IMR-90 (cell line): ENCODE results near the gene RPLP1. TPM values are rescaled to one million over a fixed set of nuclear protein-coding genes. Genes with fewer than 3 reads are reported as not detected.

ENCODE experiments used
- ATAC-seq: fragments of 200-7000 bp; cut with Tn5 transposase; 2 replicates; pipeline ENCODE4 v1.9.1; 2020; ENCODE audit warnings: low read depth, mild to moderate bottlenecking, moderate library complexity
- BruUV-seq: library from RNA; stranded (reverse); fragments of 400-500 nt; replicated peaks from 2 replicates; lab custom pipeline; 2021; lab: Mats Ljungman, UMichigan
- CTCF ChIA-PET: fragments of 300-600 bp; formaldehyde crosslinking; extraction: SDS; loops from one replicate; lab custom pipeline; 2021; ENCODE audit warnings: antibody characterized with exemption; lab: Yijun Ruan, JAX
- POLR2A ChIA-PET: fragments of 300-600 bp; sonication (Branson Sonifier 250); formaldehyde crosslinking; loops from one replicate; lab custom pipeline; 2022; ENCODE audit warnings: antibody characterized with exemption; ENCODE audit not compliant: unreplicated experiment; lab: Charles Lee
- DNase-seq: peaks from one replicate; pipeline ENCODE4 v3.0.0; 2013
- H2AFZ ChIP-seq: replicated peaks from 2 replicates; pipeline ENCODE3; 2013; ENCODE audit warnings: low read length, mild to moderate bottlenecking; ENCODE audit not compliant: poor library complexity
- H2AK5ac ChIP-seq: 2 replicates; pipeline ENCODE4 v1.6.1; 2013; ENCODE audit warnings: low read depth, low read length, inconsistent platforms
- H2AK9ac ChIP-seq: replicated peaks from 2 replicates; pipeline ENCODE3; 2013; ENCODE audit warnings: mild to moderate bottlenecking, low read depth, low read length, moderate library complexity; ENCODE audit not compliant: poor library complexity
- H2BK120ac ChIP-seq: 2 replicates; pipeline ENCODE4 v1.6.1; 2013; ENCODE audit warnings: low read depth, low read length, inconsistent platforms
- H2BK15ac ChIP-seq: 3 replicates; pipeline ENCODE4 v1.6.1; 2013; ENCODE audit warnings: low read depth, low read length, inconsistent platforms
- H2BK20ac ChIP-seq: 2 replicates; pipeline ENCODE4 v1.6.1; 2013; ENCODE audit warnings: low read depth, mild to moderate bottlenecking, inconsistent platforms, low read length, moderate library complexity
- H2BK5ac ChIP-seq: 2 replicates; pipeline ENCODE4 v1.6.1; 2013; ENCODE audit warnings: mild to moderate bottlenecking, low read depth, low read length, inconsistent platforms; ENCODE audit not compliant: poor library complexity, severe bottlenecking
- H3K14ac ChIP-seq: replicated peaks from 2 replicates; pipeline ENCODE4 v1.6.1; 2013; ENCODE audit warnings: low read depth, low read length, inconsistent platforms
- H3K18ac ChIP-seq: 2 replicates; pipeline ENCODE4 v1.6.1; 2013; ENCODE audit warnings: low read depth, low read length, control low read depth
- H3K23ac ChIP-seq: 2 replicates; pipeline ENCODE4 v1.6.1; 2013; ENCODE audit warnings: low read depth, low read length, inconsistent platforms
- H3K27ac ChIP-seq: 2 replicates; pipeline ENCODE4 v1.5.1; 2013; ENCODE audit warnings: mild to moderate bottlenecking, control low read depth, low read length; ENCODE audit not compliant: insufficient read depth
- H3K27me3 ChIP-seq: 2 replicates; pipeline ENCODE4 v1.6.1; 2013; ENCODE audit warnings: low read length; ENCODE audit not compliant: control insufficient read depth, insufficient read depth
- H3K36me3 ChIP-seq: 2 replicates; pipeline ENCODE4 v1.6.1; 2013; ENCODE audit warnings: low read length, mixed read lengths; ENCODE audit not compliant: control insufficient read depth, insufficient read depth
- H3K4ac ChIP-seq: 2 replicates; pipeline ENCODE4 v1.6.1; 2013; ENCODE audit warnings: low read depth, low read length, inconsistent platforms
- H3K4me1 ChIP-seq: 2 replicates; pipeline ENCODE4 v1.6.1; 2013; ENCODE audit warnings: low read length, mixed read lengths; ENCODE audit not compliant: control insufficient read depth, insufficient read depth
- H3K4me2 ChIP-seq: 2 replicates; pipeline ENCODE4 v1.6.1; 2013; ENCODE audit warnings: low read depth, mild to moderate bottlenecking, control low read depth, low read length, moderate library complexity
- H3K4me3 ChIP-seq: 2 replicates; pipeline ENCODE4 v1.5.1; 2013; ENCODE audit warnings: low read depth, mild to moderate bottlenecking, control low read depth, low read length, moderate library complexity; ENCODE audit not compliant: insufficient read depth
- H3K56ac ChIP-seq: 2 replicates; pipeline ENCODE4 v1.6.1; 2013; ENCODE audit warnings: low read length, inconsistent platforms; ENCODE audit not compliant: insufficient read depth; ENCODE audit errors: extremely low read depth
- H3K79me1 ChIP-seq, 2 experiments: 2 replicates each; pipeline ENCODE4 v1.6.1; 2013; ENCODE audit warnings: low read length in 2 of 2, inconsistent platforms in 1 of 2, low read depth in 1 of 2
- H3K9ac ChIP-seq: 2 replicates; pipeline ENCODE4 v1.6.1; 2013; ENCODE audit warnings: low read depth, low read length, control low read depth
- H3K9me1 ChIP-seq: 2 replicates; pipeline ENCODE4 v1.6.1; 2013; ENCODE audit warnings: low read length, inconsistent platforms; ENCODE audit not compliant: insufficient read depth
- H3K9me3 ChIP-seq: 2 replicates; pipeline ENCODE4 v1.6.1; 2013; ENCODE audit warnings: low read length; ENCODE audit not compliant: control insufficient read depth, insufficient read depth
- H4K20me1 ChIP-seq: 2 replicates; pipeline ENCODE4 v1.6.1; 2013; ENCODE audit warnings: low read length, inconsistent platforms; ENCODE audit not compliant: insufficient read depth
- H4K5ac ChIP-seq: 2 replicates; pipeline ENCODE4 v1.6.1; 2013; ENCODE audit warnings: mild to moderate bottlenecking, low read depth, low read length, control low read depth
- H4K8ac ChIP-seq, 2 experiments: 2 replicates each; pipeline ENCODE4 v1.6.1; 2013; ENCODE audit warnings: low read depth in 2 of 2, low read length in 2 of 2, control low read depth in 1 of 2, inconsistent platforms in 1 of 2
- H4K91ac ChIP-seq: 2 replicates; pipeline ENCODE4 v1.6.1; 2013; ENCODE audit warnings: low read depth, low read length, inconsistent platforms; ENCODE audit not compliant: insufficient read depth
- CEBPB ChIP-seq: IDR thresholded peaks from 2 replicates; pipeline ENCODE4 v1.6.1; 2012; ENCODE audit warnings: low read depth, low read length, improper control_type of control experiment
- FOS ChIP-seq: fragments of 150-350 bp; IDR thresholded peaks from 2 replicates; pipeline ENCODE4 v1.6.1; 2016; ENCODE audit warnings: low read depth, low read length
- WGBS, 2 experiments: methylation state at CpG; one replicate each; pipeline versions ENCODE4 v1.1.5 to v1.1.7; 2013; ENCODE audit warnings: missing lambda C conversion rate in 2 of 2; ENCODE audit not compliant: insufficient read length in 1 of 2; ENCODE audit errors: extremely low coverage in 2 of 2; 5-methylcytosine and 5-hydroxymethylcytosine counted together
- dilution Hi-C: fragments of 300-500 bp; cut with HindIII; formaldehyde crosslinking; loops from one replicate; pipeline ENCODE4 v1.14.3; 2018; ENCODE audit warnings: low sequenced_read_pairs; ENCODE audit not compliant: unreplicated experiment
- in situ Hi-C: fragments of 300-500 bp; cut with MboI; formaldehyde crosslinking; loops from 3 replicates; pipeline ENCODE4 v1.14.3; 2019; ENCODE audit warnings: low sequenced_read_pairs, inconsistent platforms, mixed read lengths
- intact Hi-C: fragments of 100-400 bp; cut with micrococcal nuclease; formaldehyde crosslinking; loops from 2 replicates; pipeline ENCODE4 v1.10.0; 2022
- polyA plus RNA-seq, 3 experiments: library from polyadenylated mRNA; depleted of rRNA; stranded (reverse); fragments of >200 nt; gene quantifications; 2 replicates each; pipeline ENCODE4 v1.2.3, GENCODE V29; 2012; ENCODE audit warnings: low replicate concordance in 1 of 3
- total RNA-seq: library from RNA; depleted of rRNA; stranded (reverse); fragments of >200 nt; gene quantifications from 2 replicates; pipeline ENCODE4 v1.2.3, GENCODE V29; 2012

The RPLP1 gene
- total and polyA plus RNA-seq, 2 of the 4 experiments (the other 2 are of a cell fraction): 97.0 to 1,440 TPM

DNA sequence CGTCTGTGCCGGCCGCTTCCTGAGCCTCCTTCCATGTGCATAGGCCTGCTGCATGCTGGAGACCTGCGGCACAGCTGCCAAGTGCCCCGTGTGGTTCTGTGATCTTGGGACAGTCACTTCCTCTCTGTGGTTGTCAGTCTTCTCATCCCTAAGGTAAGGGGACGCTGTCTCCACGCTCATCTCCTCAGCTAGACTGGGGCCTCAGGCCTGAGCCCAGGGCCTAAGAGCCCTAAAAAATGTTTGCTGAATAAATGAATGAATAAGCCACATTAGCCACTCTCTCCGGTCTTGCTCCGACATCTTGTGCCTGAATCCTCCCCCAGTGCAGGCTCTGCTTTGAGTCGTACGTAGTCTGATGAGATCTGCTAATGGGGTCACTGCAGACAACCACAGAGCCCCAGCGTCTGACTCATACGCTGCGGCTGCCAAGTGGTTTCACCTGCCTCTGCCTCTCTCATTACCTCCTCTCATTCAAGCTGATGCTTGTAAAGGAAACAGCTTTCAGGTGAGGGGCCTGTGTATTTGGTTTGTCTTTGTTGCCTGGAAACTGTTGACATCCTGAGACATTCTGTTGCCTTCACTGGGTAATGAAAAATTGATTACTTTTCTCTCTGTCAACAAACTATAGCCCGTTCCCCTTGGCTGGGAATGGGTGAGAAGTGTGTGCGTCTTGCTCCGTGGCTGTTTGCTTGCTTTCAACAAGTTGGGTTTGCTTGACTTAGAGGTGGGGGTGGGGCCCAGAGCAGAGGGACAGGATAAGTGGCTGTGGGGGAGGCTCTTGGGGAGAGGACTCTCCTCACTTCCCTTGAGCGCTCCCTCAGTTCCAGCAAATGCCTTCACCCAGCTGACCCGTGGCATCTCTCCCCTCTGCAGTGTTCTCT lies 15.9 kb downstream of the RPLP1 start:
- ChIA-PET CTCF (no interaction called here), POLR2A (no interaction called here)
- dilution Hi-C loops: no loop called here
- no peak overlapping the region for H2AK5ac ChIP-seq
- no TSS peak for BruUV-seq
- no peak overlapping the region for H4K5ac ChIP-seq
- WGBS, 2 experiments: 74% methylated on average over 4 of the region's 19 CpGs; no CpG with 5 or more reads in 1 of the 2 experiments
- no peak overlapping the region for H3K14ac ChIP-seq
- H3K4me3 ChIP-seq: no peak overlapping the region
- H2BK20ac ChIP-seq: no peak overlapping the region
- no peak overlapping the region for H2BK5ac ChIP-seq
- H3K23ac ChIP-seq: no peak overlapping the region
- H4K91ac ChIP-seq: no peak overlapping the region
- no peak overlapping the region for H4K8ac ChIP-seq
- H3K79me1 ChIP-seq: no peaks in the 10 kb centered on the region
- H2BK120ac ChIP-seq: no peak overlapping the region
- H3K9me1 ChIP-seq: peaks cover 5% of the 10 kb centered on the region
- H2AK9ac ChIP-seq: no peak overlapping the region
- H3K27me3 ChIP-seq: peaks cover 2% of the 10 kb centered on the region; the same call in 1 of the 2 replicates
- H3K36me3 ChIP-seq: no peaks in the 10 kb centered on the region
- H3K4me2 ChIP-seq: no peak overlapping the region
- no peak overlapping the region for H3K56ac ChIP-seq
- no peak overlapping the region for H2BK15ac ChIP-seq
- H4K20me1 ChIP-seq: no peaks in the 10 kb centered on the region; the same call in 1 of the 2 replicates
- no peak overlapping the region for H3K9ac ChIP-seq
- ATAC-seq: peak; percentile 49
- H3K4me1 ChIP-seq: peaks cover 4% of the 10 kb centered on the region
- 0 out of 2 replicates have a peak overlapping the region, but pooled peaks have one; percentile 10 for H3K4ac ChIP-seq
- H3K9me3 ChIP-seq: no peaks in the 10 kb centered on the region
- H3K18ac ChIP-seq: no peak overlapping the region
- peak; percentile 54; the same call in 1 of the 2 replicates for TF ChIP-seq FOS
- no peak for TF ChIP-seq CEBPB
- peak overlapping the region; percentile 8 for H2AFZ ChIP-seq
- DNase-seq: peak; percentile 87
- intact Hi-C loops: no loop called here
- H3K27ac ChIP-seq: no peak overlapping the region
- in situ Hi-C loops: no loop called here
